ENCODE data around the gene NFKBIB. TPM values are rescaled to one million over a fixed set of nuclear protein-coding genes. Genes with fewer than 3 reads are reported as not detected.

Gene NFKBIB
- total RNA-seq, 4 donors from 2014 or later, result 18.5 to 37.6 (median 26.8) TPM

GRCh38 chr19:38912600-38913514 lies 13.1 kb downstream of the NFKBIB start:
- 44% methylated on average over 6 of the region's 12 CpGs; no CpG with 5 or more reads in 1 of the 2 donors for WGBS, 2 donors (ENCODE audit: low coverage in 1 of 2)
- TF ChIP-seq POLR2AphosphoS5 (IDR thresholded peaks at IDR 0.05) (no peak), EP300 (IDR thresholded peaks at IDR 0.05) (no peak), CTCF (IDR thresholded peaks at IDR 0.05) (no peak), POLR2A (IDR thresholded peaks at IDR 0.05) (no peak)

GRCh38 chr19:38913958-38914357 lies 14.2 kb downstream of the NFKBIB start:
- H3K27ac ChIP-seq, result no peak overlapping the region
- no peak overlapping the region for H3K4me3 ChIP-seq
- ATAC-seq, result no peak
- H3K36me3 ChIP-seq, result peaks cover 0 to 16% of the 10 kb centered on the region in 2 donors
- H3K27me3 ChIP-seq, result peaks cover 22% of the 10 kb centered on the region
- H3K4me1 ChIP-seq, result peaks cover 0 to 4% (median 0%) of the 10 kb centered on the region in 3 donors
- WGBS, 2 donors (ENCODE audit: low coverage in 1 of 2), result 89 to 100% methylated on average over 1 to 7 of the region's 8 CpGs
- TF ChIP-seq EP300 (IDR thresholded peaks at IDR 0.05) (no peak), CTCF (IDR thresholded peaks at IDR 0.05) (no peak), POLR2AphosphoS5 (IDR thresholded peaks at IDR 0.05) (no peak), POLR2A (IDR thresholded peaks at IDR 0.05) (no peak)
- H3K9me3 ChIP-seq, result no peaks in the 10 kb centered on the region

More at GRCh38 chr19:38912600-38913514, 13.1 kb downstream of the NFKBIB start:
- no peak overlapping the region for H3K27ac ChIP-seq
- H3K4me3 ChIP-seq, result no peak overlapping the region
- no peaks in the 10 kb centered on the region for H3K9me3 ChIP-seq
- no peak for ATAC-seq
- H3K27me3 ChIP-seq, result peaks cover 22% of the 10 kb centered on the region
- H3K4me1 ChIP-seq, result peaks cover 0 to 4% (median 0%) of the 10 kb centered on the region in 3 donors
- H3K36me3 ChIP-seq, result peaks cover 0 to 28% of the 10 kb centered on the region in 2 donors

- TF ChIP-seq CTCF (IDR thresholded peaks at IDR 0.05) (no peak), POLR2AphosphoS5 (IDR thresholded peaks at IDR 0.05) (no peak), EP300 (IDR thresholded peaks at IDR 0.05) (no peak), POLR2A (IDR thresholded peaks at IDR 0.05) (no peak)
- H3K4me3 ChIP-seq, result no peak overlapping the region
- H3K27ac ChIP-seq, result no peak overlapping the region
- WGBS, 2 donors (ENCODE audit: low coverage in 1 of 2), result 86 to 100% methylated on average over 1 to 4 of the region's 44 CpGs
- H3K9me3 ChIP-seq, result no peaks in the 10 kb centered on the region
- H3K36me3 ChIP-seq, result peaks cover 0 to 16% of the 10 kb centered on the region in 2 donors
- H3K4me1 ChIP-seq, result peaks cover 0 to 4% (median 0%) of the 10 kb centered on the region in 3 donors
- peaks cover 19% of the 10 kb centered on the region for H3K27me3 ChIP-seq
- no peak for ATAC-seq
Measured at GRCh38 chr19:38915329-38916321, 15.9 kb downstream of the NFKBIB start.

GRCh38 chr19:38917516-38917915 lies 17.7 kb downstream of the NFKBIB start:
- TF ChIP-seq POLR2A (IDR thresholded peaks at IDR 0.05), result no peak
- no peak for TF ChIP-seq CTCF (IDR thresholded peaks at IDR 0.05)
- Histone ChIP-seq H3K9me3 (no peaks in the 10 kb centered on the region), H3K36me3 (peaks cover 0 to 31% of the 10 kb centered on the region in 2 donors), H3K27ac (no peak overlapping the region), H3K27me3 (peaks cover under 1% of the 10 kb centered on the region), H3K4me3 (no peak overlapping the region), H3K4me1 (no peaks in the 10 kb centered on the region)
- WGBS, 2 donors (ENCODE audit: low coverage in 1 of 2), result 77% methylated on average over 6 of the region's 9 CpGs; no CpG with 5 or more reads in 1 of the 2 donors
- no peak for ATAC-seq
